Chondrocyte (in vitro differentiated cells): ENCODE data around the gene ASPRV1. TPM values are rescaled to one million over a fixed set of nuclear protein-coding genes. Genes with fewer than 3 reads are reported as not detected.

Experiments used
- DNase-seq: peaks from one replicate; pipeline ENCODE4 v3.0.0; 2021; ENCODE audit warnings: mixed read lengths, low spot score
- H3K27ac Mint-ChIP-seq: one replicate; pipeline ENCODE4 v1.8.0; 2021; ENCODE audit warnings: mild to moderate bottlenecking, moderate library complexity, mixed read lengths; ENCODE audit not compliant: unreplicated experiment
- H3K27me3 Mint-ChIP-seq: 2 replicates; pipeline ENCODE4 v1.8.0; 2021; ENCODE audit warnings: low read depth, mixed read lengths
- H3K36me3 Mint-ChIP-seq: 2 replicates; pipeline ENCODE4 v1.8.0; 2021; ENCODE audit warnings: low read depth, mixed read lengths
- H3K4me1 Mint-ChIP-seq: 2 replicates; pipeline ENCODE4 v1.8.0; 2021; ENCODE audit warnings: low read depth, mild to moderate bottlenecking, mixed read lengths
- H3K4me3 Mint-ChIP-seq: one replicate; pipeline ENCODE4 v1.8.0; 2021; ENCODE audit warnings: mild to moderate bottlenecking, moderate library complexity, mixed read lengths; ENCODE audit not compliant: unreplicated experiment
- H3K9me3 Mint-ChIP-seq: 2 replicates; pipeline ENCODE4 v1.8.0; 2021; ENCODE audit warnings: low read depth, mixed read lengths
- CTCF ChIP-seq: fragments of 200-600 bp; sonication (generic); IDR thresholded peaks from 2 replicates; pipeline ENCODE4 v1.5.0; 2021; ENCODE audit warnings: antibody characterized with exemption, mild to moderate bottlenecking, moderate library complexity
- total RNA-seq: library from RNA; stranded (reverse); gene quantifications from 3 replicates; pipeline ENCODE4 v1.2.1, GENCODE V29; 2021

The ASPRV1 gene
- total RNA-seq, 1 donor from 2014 or later: 0.35 TPM

- no peaks in the 10 kb centered on the region for H3K27me3 Mint-ChIP-seq
- no peak for DNase-seq
- no peaks in the 10 kb centered on the region for H3K9me3 Mint-ChIP-seq
- H3K4me3 Mint-ChIP-seq: no peak overlapping the region
- H3K27ac Mint-ChIP-seq: no peak overlapping the region
- peaks cover 7% of the 10 kb centered on the region for H3K36me3 Mint-ChIP-seq
- peaks cover 5% of the 10 kb centered on the region for H3K4me1 Mint-ChIP-seq
- TF ChIP-seq CTCF: no peak
Measured at GRCh38 chr2:69998761-69999160, 37.3 kb upstream of the ASPRV1 start.

- H3K27ac Mint-ChIP-seq: no peak overlapping the region
- peaks cover 5% of the 10 kb centered on the region for H3K4me1 Mint-ChIP-seq
- H3K36me3 Mint-ChIP-seq: peaks cover 10% of the 10 kb centered on the region
- no peak overlapping the region for H3K4me3 Mint-ChIP-seq
- DNase-seq: no peak
- TF ChIP-seq CTCF: no peak
- no peaks in the 10 kb centered on the region for H3K27me3 Mint-ChIP-seq
- H3K9me3 Mint-ChIP-seq: no peaks in the 10 kb centered on the region
Measured at GRCh38 chr2:69997015-69997830, 35.8 kb upstream of the ASPRV1 start.

GRCh38 chr2:69995511-69995910, 34.1 kb upstream of the ASPRV1 start:
- DNase-seq: no peak
- H3K27me3 Mint-ChIP-seq: no peaks in the 10 kb centered on the region
- peaks cover 5% of the 10 kb centered on the region for H3K4me1 Mint-ChIP-seq
- no peak overlapping the region for H3K27ac Mint-ChIP-seq
- no peak overlapping the region for H3K4me3 Mint-ChIP-seq
- no peaks in the 10 kb centered on the region for H3K9me3 Mint-ChIP-seq
- peaks cover 10% of the 10 kb centered on the region for H3K36me3 Mint-ChIP-seq
- TF ChIP-seq CTCF: no peak

GRCh38 chr2:69994166-69994565, 32.7 kb upstream of the ASPRV1 start:
- no peaks in the 10 kb centered on the region for H3K9me3 Mint-ChIP-seq
- no peak for TF ChIP-seq CTCF
- no peaks in the 10 kb centered on the region for H3K27me3 Mint-ChIP-seq
- DNase-seq: no peak
- H3K36me3 Mint-ChIP-seq: peaks cover 10% of the 10 kb centered on the region
- no peak overlapping the region for H3K27ac Mint-ChIP-seq
- no peak overlapping the region for H3K4me3 Mint-ChIP-seq
- H3K4me1 Mint-ChIP-seq: peaks cover 5% of the 10 kb centered on the region

GRCh38 chr2:69993708-69994107, 32.3 kb upstream of the ASPRV1 start:
- no peaks in the 10 kb centered on the region for H3K9me3 Mint-ChIP-seq

More at GRCh38 chr2:69993708-69994107, 32.3 kb upstream of the ASPRV1 start:
- no peaks in the 10 kb centered on the region for H3K27me3 Mint-ChIP-seq
- no peak for DNase-seq
- no peak for TF ChIP-seq CTCF
- no peak overlapping the region for H3K4me3 Mint-ChIP-seq
- no peak overlapping the region for H3K27ac Mint-ChIP-seq
- peaks cover 5% of the 10 kb centered on the region for H3K4me1 Mint-ChIP-seq
- H3K36me3 Mint-ChIP-seq: peaks cover 10% of the 10 kb centered on the region
